Mucosa of stomach (tissue), 1 donor: ENCODE data around the gene LIMS2.

Experiments used
- H3K27me3 ChIP-seq: one replicate; pipeline ENCODE4 v1.7.0; 2013; ENCODE audit warnings: mild to moderate bottlenecking, low read length; ENCODE audit not compliant: control insufficient read depth, insufficient read depth
- H3K36me3 ChIP-seq: one replicate; pipeline ENCODE4 v1.7.0; 2013; ENCODE audit warnings: low read length; ENCODE audit not compliant: control insufficient read depth, insufficient read depth
- H3K4me1 ChIP-seq: one replicate; pipeline ENCODE4 v1.7.0; 2013; ENCODE audit warnings: mild to moderate bottlenecking, low read length; ENCODE audit not compliant: control insufficient read depth, insufficient read depth
- H3K4me3 ChIP-seq: one replicate; pipeline ENCODE4 v1.7.0; 2013; ENCODE audit warnings: low read length
- H3K9ac ChIP-seq: one replicate; pipeline ENCODE4 v1.7.0; 2013; ENCODE audit warnings: mild to moderate bottlenecking, low read length, moderate library complexity
- H3K9me3 ChIP-seq: one replicate; pipeline ENCODE4 v1.7.0; 2013; ENCODE audit warnings: mild to moderate bottlenecking, low read length, moderate library complexity; ENCODE audit not compliant: control insufficient read depth
- donor health status: Pancreatic carcinoma.

Gene LIMS2

DNA sequence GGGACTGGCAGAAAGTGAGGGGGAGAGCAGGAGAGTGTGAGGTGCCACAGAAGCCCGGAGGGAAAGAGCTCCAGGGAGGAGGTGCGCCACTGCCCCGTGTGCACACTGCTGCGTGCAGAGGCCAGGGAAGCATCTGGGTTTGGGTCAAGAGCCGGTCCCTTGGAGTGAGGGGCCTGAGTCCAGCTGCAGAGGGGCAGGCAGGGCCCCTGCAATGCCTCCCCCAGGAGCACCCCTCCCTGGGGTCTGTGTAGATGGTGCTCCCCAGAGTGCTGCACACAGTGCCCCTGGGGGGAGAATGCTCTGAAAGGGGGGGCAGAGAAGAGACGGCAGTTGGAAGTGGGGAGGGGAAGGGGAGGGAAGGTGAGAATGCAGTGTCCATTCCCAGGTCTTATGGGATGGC, 3.7 kb upstream of the LIMS2 start:
- Histone ChIP-seq H3K27me3 (peaks cover 50% of the 10 kb centered on the region), H3K4me3 (no peak overlapping the region), H3K36me3 (no peaks in the 10 kb centered on the region)

GRCh38 chr2:127678531-127678930, 3.2 kb upstream of the LIMS2 start:
- H3K4me3 ChIP-seq, result no peak overlapping the region
- H3K4me1 ChIP-seq, result peaks cover 5% of the 10 kb centered on the region

More for the DNA sequence above, 3.7 kb upstream of the LIMS2 start:
- Histone ChIP-seq H3K9ac (no peak overlapping the region), H3K4me1 (peaks cover 5% of the 10 kb centered on the region), H3K9me3 (no peaks in the 10 kb centered on the region)

DNA sequence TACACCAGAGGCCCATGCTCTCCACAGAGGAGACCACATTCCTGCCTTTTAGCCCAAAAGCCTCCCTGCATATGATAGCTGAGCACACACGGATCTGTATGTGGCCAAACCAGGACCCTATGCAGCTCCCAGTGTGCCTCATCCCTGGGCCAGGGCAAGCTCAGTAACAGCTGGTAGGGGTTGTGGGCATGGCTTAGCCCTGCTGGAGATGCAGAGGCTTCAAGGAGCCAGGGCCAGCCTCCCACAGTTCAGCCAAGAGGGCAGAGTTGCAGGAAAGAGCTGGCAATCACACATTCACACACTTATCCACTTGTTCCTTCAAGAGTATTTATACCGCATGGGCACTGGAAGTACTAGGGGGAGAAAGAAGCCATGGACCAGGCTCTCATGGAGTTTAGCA, 1.6 kb upstream of the LIMS2 start:
- no peaks in the 10 kb centered on the region for H3K36me3 ChIP-seq
- peaks cover 5% of the 10 kb centered on the region for H3K4me1 ChIP-seq
- no peak overlapping the region for H3K9ac ChIP-seq
- no peaks in the 10 kb centered on the region for H3K9me3 ChIP-seq
- peaks cover 68% of the 10 kb centered on the region for H3K27me3 ChIP-seq
- no peak overlapping the region for H3K4me3 ChIP-seq

More at GRCh38 chr2:127678531-127678930, 3.2 kb upstream of the LIMS2 start:
- peaks cover 54% of the 10 kb centered on the region for H3K27me3 ChIP-seq
- no peaks in the 10 kb centered on the region for H3K36me3 ChIP-seq
- H3K9ac ChIP-seq, result no peak overlapping the region
- H3K9me3 ChIP-seq, result no peaks in the 10 kb centered on the region

DNA sequence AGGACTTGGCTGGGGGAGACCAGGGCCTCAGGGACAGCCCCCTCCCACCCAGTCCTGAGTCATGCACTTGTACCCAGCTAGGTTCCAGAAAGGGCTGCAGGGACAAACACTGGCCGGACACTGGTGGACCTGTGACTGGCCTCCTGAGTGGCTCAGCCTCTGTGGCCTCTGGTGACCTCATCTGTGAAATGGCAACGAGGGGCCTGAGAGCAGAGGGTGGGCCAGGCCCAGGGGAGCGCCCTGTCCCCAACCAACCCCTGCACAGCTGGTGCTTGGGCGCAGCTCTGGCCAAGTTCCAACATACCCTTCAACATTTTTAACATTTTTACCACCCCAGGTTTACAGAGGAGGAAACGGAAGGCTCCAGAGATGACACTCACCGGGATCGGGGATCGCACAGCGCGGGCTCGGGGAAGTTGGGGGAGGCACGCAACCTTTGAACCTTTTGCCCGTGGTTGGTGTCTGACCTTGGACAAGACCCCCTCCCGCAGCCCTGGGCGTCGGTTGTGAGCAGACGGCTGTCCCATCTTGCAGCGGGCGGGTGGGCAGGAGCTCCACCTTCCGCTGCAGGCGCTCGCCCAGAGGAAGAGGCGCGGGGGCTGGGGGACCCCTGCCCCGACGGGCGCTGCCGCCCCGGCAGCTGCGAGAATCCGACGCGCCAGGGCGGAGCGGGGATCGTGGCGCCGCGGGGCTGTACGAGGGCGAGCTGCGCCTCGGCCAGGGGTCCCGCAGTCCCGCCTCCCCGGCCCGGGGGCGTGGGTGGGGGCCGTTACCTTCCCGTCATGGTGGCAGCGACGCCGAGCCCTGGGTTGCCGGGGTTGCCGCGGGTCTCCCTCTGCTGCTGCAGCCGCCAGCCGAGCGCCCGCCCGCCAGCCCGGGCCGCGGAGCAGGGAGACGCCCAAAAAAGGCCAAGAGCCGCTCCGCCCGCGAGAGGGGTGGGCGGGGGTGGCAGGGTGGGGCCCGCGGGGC, 805 bp downstream of the LIMS2 start:
- peaks cover 5% of the 10 kb centered on the region for H3K4me1 ChIP-seq
- H3K9me3 ChIP-seq, result no peaks in the 10 kb centered on the region
- H3K9ac ChIP-seq, result peak overlapping the region; percentile 39
- H3K36me3 ChIP-seq, result no peaks in the 10 kb centered on the region
- peaks cover 59% of the 10 kb centered on the region for H3K27me3 ChIP-seq
- H3K4me3 ChIP-seq, result no peak overlapping the region

- Histone ChIP-seq H3K4me3 (no peak overlapping the region), H3K36me3 (no peaks in the 10 kb centered on the region), H3K9ac (no peak overlapping the region), H3K9me3 (no peaks in the 10 kb centered on the region), H3K4me1 (peaks cover 5% of the 10 kb centered on the region), H3K27me3 (peaks cover 55% of the 10 kb centered on the region)
These were observed 1.9 kb downstream of the LIMS2 start for GRCh38 chr2:127673291-127674069.

DNA sequence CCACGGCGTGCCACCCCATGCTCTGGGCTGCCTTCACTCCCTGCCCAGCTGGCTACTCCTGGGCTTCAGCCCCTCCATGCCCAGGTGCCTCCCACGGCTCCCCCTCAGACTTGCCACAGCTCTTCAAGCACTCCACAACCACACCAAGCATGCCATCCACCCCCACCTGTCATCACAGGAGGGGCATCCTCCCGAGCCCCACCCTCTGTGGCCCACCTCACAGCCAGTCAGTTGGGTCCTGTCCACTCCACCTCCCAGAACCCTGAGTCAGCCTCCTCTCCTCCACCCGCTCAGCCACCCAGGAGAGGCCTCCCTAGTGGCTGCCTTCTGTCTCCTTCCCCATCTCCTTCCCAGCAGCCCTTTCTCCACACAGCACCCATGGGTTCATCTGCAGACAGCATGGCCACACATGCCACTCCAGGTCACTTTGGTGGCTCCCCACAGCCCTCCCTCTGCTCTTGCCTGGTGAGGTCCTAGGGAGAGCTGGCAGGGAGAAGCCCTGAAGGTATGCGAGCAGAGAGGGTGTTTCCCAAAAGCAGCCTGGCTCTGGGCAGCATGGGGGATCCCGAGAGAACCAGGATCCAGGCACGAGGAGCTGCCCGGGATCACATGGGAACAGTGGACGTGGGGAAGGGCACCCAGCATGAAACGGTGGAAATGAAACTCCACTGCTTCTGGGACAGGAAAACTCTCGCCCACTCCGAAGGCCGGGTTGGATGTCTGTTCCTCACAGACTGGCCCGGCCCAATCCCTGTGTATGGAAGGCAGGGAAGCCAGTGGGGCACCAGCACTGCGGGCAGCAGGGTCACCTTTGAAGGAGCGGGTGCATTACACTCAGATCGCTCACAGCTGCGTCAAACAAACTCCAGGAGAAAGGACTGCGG, 2.7 kb downstream of the LIMS2 start:
- Histone ChIP-seq H3K27me3 (peaks cover 48% of the 10 kb centered on the region), H3K9me3 (no peaks in the 10 kb centered on the region), H3K4me1 (peaks cover 5% of the 10 kb centered on the region), H3K36me3 (no peaks in the 10 kb centered on the region), H3K9ac (no peak overlapping the region), H3K4me3 (no peak overlapping the region)

DNA sequence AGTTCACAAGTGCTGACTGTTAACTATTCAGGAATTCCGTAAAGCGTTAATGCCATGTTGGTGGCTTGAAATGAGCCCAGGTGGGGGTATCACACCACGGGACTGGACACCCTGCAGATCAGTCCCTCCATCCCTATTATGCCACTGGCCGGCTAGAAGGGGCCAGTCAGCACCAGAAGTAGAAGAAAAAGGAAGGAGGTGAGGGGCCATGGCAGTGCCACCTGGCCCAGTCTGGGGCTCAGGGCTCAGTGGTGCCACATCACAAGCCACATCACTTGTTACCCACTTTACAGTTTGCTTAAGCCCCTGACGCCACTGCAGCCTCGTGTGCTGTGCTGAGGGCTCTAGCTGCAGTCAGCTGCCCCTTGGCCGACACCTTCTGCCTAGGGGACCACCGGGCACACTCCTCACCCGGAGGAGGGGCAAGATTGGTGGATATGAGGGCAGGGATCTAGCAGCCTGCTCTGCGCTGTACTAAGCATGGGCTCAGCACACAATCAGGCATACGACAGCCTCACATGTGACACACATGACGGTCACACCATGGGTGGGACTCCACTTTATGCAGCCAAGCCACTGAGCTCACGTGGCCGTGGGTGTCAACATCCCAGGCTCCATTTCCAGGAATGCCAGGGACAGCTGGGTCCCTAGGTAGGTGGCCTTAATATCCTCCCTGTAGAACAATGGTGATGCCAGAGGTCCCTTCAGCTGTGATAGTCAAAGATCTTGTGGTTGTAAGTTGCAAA, 3.6 kb downstream of the LIMS2 start:
- H3K4me1 ChIP-seq, result peaks cover 5% of the 10 kb centered on the region
- H3K4me3 ChIP-seq, result no peak overlapping the region
- H3K9me3 ChIP-seq, result no peaks in the 10 kb centered on the region
- peaks cover 40% of the 10 kb centered on the region for H3K27me3 ChIP-seq
- no peaks in the 10 kb centered on the region for H3K36me3 ChIP-seq
- H3K9ac ChIP-seq, result no peak overlapping the region

DNA sequence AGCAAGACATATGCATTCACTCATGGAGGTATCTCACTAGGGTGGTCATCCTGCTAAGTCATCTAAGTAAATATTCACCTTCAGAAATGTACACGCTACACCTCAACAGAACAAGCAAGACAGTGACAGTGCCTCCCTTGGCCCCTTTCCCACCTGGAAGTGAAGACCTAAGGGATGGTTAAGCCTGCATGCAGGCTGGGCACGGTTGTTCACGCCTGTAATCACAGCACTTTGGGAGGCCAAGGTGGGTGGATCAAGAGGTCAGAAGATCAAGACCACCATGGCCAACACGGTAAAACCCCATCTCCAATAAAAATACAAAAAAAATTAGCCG, 4.4 kb downstream of the LIMS2 start:
- Histone ChIP-seq H3K4me1 (peaks cover 5% of the 10 kb centered on the region), H3K27me3 (peaks cover 36% of the 10 kb centered on the region)

DNA sequence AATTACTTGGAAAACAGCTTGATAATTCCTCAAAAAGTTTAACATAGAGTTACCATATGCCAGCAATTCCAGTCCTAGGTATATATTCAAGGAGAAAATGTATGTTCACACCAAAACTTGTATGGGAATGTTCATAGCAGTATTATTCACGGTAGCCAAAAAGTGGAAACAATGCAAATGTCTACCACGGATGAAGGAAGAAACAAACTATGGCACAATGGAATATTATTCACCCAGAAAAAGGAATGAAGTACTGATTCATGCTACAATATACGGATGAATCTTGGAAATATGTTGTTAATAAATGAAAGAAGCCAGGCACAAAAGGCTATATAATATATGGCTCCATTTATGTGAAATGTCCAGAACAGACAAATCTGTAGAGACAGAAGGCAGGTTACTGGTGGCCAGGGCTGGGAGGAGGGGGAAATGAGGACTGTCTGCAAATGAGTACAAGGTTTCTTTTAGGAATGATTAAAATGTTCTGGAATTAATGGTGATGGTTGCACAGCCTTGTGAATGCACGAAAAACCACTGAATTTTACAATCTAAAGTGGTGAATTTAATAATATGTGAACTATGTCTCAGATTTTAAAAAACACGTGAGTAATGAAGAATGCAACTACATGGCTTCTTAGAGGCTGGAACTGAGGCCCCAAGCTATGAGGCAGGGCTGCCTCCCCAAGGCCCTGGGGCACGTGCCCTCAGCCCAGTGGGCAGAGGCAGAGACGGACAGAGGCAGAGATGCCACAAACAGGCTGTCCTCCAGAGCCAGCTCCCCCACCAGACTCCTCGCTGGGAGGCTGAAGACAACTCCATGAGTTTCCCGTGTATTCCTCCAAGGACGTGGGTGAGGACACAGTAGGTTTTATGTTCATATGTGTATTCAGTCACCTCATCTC, 5.0 kb downstream of the LIMS2 start:
- peaks cover 36% of the 10 kb centered on the region for H3K27me3 ChIP-seq
- H3K9me3 ChIP-seq, result no peaks in the 10 kb centered on the region
- no peaks in the 10 kb centered on the region for H3K36me3 ChIP-seq
- H3K4me3 ChIP-seq, result no peak overlapping the region
- H3K4me1 ChIP-seq, result peaks cover 5% of the 10 kb centered on the region
- no peak overlapping the region for H3K9ac ChIP-seq

More for the DNA sequence above, 4.4 kb downstream of the LIMS2 start:
- no peak overlapping the region for H3K4me3 ChIP-seq
- H3K36me3 ChIP-seq, result no peaks in the 10 kb centered on the region
- no peaks in the 10 kb centered on the region for H3K9me3 ChIP-seq
- no peak overlapping the region for H3K9ac ChIP-seq

DNA sequence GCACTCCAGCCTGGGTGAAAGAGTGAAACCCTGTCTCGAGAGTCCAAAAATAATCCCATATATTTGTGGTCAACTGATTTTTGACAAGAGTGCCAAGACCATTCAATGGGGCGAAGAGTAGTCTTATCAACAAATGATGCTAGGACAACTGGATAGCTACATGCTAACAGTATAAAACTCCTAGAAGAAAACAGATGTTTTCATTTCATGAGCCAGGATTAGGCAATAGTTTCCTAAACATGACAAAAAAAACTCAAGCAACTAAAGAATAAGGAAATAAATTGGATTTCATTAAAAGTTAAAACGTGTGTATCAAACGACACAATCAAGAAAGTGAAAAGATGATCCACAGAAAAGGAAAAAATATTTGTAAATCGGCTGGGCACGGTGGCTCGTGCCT, 6.3 kb downstream of the LIMS2 start:
- Histone ChIP-seq H3K9me3 (no peaks in the 10 kb centered on the region), H3K4me1 (peaks cover 4% of the 10 kb centered on the region), H3K4me3 (no peak overlapping the region), H3K9ac (no peak overlapping the region), H3K27me3 (peaks cover 40% of the 10 kb centered on the region), H3K36me3 (no peaks in the 10 kb centered on the region)
